HG03060 (cell line): Measurements from ENCODE around the gene LBHD2.
"Not testable (repeated sequence)": the region's sequence is repeated elsewhere in the genome, so short reads cannot be mapped to it uniquely, and the experiment has no call there.

Experiments
- ATAC-seq: cut with Tn5 transposase; IDR thresholded peaks from one replicate; pipeline ENCODE4 v1.9.1; 2021; ENCODE audit warnings: low read depth, moderate number of reproducible peaks; ENCODE audit not compliant: unreplicated experiment

LBHD2 gene

GRCh38 chr14:103116636-103117035 is 32.6 kb downstream of the LBHD2 start:
- no peak for ATAC-seq

DNA sequence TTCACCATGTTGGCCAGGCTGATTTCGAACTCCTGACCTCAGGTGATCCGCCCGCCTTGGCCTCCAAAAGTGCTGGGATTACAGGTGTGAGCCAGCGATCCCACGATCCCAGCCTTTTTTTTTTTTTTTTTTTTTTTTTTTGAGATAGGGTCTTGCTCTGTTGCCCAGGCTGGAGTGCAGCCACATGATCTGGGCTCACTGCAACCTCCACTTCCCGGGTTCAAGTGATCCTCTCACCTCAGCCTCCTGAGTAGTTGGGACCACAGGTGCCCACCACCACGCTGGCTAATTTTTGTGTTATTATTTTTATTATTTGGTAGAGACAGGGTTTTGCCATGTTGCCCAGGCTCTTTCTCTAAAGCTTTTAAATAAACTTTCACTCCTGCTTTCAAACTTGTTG is 33.5 kb downstream of the LBHD2 start:
- ATAC-seq, result not testable (repeated sequence)

DNA sequence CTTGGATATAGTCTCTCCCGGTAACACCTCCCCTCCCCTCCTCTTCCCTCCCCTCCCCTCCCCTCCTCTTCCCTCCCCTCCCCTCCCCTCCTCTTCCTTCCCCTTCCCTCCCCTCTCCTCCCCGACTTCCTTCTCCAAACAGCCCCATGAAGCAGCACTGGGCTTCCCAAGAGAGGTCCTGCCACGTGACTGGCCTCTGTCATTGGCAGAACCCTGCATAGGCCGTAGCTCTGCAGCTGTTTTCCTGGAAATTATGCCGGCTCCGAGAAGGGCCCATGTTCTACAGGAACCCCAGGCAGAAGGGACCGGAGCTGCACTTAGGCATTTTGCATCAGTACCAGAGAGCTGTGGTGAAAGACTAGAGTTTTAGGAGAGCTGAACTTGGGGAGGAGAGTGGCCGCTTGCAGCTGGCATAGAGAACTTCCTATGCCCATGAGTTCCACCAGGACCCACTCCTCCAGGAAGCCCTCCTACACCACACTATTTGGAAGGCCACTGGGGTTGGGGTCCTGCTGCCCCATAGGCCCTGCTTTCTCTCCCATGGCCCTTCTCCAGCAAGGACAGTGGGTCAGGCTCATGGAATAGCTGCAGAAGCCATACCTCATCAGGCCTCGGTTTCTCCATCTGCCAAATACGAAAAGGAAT is 34.1 kb downstream of the LBHD2 start:
- no peak for ATAC-seq

DNA sequence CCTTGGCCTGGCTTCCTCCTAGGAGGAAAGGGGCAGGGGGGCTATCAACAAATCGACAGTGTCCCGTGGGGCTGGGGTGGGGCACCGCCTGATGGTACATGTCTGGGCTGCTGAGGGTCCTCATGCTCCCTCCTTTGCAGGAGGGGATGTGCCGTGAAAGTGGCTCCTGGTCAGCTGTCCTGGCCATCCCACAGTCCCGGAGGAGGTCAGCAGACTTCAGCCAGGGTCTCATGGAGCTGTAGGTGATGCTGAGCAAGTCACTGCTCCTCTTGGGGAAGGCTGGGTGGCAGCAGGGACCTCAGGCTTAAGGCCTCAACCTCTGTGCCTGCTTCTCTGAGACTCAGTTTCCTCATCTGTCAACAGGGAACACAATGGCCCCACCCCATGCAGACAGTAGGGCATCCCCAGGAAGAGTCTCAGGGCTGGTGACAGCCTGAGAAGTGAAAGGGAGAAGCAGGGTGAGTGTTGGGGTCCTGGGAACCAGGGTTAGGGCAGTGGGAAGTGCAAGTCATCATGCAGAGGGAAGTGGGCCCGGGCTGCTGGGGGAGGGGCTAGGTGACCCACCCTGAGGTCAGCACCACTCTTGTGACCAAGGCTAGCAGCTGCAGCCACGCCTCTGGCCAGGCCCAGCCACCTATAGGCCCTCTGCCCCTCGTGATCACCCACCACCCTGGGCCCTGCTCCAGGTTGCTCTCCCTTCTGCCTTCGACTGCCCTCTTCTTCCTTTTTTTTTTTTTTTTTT is 34.8 kb downstream of the LBHD2 start:
- no peak for ATAC-seq

DNA sequence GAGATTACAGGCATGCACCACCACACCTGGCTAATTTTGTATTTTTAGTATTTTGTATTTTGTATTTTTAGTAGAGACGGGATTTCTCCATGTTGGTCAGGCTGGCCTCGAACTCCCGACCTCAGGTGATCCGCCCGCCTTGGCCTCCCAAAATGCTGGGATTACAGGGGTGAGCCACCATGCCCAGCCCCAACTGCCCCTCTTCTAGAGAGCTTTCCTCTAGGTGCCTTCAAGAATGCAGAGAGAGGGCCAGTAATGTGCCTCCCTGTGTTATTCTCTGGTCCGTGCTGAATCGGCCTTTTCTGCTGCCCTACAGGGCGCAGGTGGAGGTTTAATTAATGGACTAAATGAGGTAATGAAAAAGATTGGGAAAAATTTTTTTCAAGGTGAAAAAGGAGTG is 35.5 kb downstream of the LBHD2 start:
- ATAC-seq, result not testable (repeated sequence)

DNA sequence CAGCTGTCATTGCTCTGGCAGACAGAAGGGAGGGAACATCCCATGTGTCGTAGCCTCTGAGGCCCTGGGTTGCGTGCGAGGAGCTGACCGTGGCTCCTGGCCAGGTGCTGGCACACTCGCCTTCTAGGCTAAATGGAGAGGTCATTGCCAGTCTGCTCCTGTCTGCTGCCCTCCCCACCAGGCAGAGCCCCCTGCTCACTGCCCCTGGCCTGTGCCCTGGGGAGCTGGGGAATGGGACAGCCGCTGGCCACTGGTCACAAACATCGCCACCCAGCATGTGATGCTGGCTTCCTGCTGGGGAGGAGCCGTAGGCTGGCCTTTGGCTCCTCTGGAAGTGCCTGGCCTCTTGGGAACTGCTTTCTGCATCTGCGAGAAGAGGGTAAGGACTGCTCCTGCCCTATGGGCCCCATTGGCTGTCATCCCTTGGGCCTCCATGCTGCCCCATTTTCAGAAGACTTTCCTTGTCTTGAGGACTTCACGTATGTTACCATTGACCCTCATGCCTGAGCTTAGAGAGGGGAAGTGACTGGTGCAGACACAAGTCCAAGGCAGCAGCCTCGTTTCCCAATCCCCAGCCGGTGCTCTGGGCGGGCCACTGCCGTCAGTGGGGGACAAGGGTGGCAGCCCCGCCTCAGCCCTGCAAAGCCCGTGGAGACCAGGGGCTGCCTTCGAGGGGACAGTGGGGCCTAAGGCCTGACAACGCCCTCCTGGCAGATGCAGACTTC is 37.3 kb downstream of the LBHD2 start:
- ATAC-seq, result no peak

GRCh38 chr14:103121846-103122584 is 38.0 kb downstream of the LBHD2 start:
- no peak for ATAC-seq

GRCh38 chr14:103122585-103122946 is 38.6 kb downstream of the LBHD2 start:
- no peak for ATAC-seq

DNA sequence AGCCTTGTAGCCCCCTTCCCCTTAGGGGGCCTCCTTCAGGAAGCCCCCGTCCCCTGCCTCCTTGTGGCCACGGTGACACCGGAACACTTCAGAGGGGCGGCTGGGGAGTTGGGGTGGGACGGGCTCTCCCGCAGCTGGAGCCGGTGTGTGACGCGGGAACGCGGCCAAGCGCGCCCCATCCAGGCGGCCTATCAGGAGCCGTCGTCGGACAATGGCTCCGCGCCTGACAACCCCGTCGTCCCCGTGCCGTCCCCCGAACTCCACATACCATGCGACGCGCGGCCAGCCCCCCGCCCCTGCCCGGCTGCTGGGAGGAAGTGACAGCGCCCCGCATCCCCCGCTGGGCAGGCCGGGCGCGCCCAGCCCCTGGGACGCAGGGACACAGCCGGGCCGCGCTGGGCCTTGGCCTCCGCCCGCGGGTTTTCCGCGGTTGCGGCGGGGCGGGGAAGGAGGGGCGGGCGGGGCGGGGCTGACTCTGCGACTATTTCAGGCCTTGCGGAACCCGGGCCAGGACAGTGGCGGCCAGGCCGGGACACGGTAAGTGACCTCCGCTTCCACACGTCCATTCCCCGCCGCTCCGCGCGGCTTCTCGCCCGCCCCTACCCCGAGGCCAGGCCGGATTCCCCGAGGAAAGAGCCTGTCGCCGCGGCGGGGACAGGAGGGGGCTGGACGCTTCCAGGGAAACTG is 39.1 kb downstream of the LBHD2 start, which contains the start of gene TNFAIP2:
TNFAIP2 (plus strand) TSS at position 515 of the 687 bp plus-strand sequence. CDS start 2,997 bp downstream, outside the sequence.
- ATAC-seq, result no peak

GRCh38 chr14:103123634-103124500 is 39.9 kb downstream of the LBHD2 start:
- ATAC-seq, result no peak

GRCh38 chr14:103124501-103125001 is 40.5 kb downstream of the LBHD2 start:
- no peak for ATAC-seq

GRCh38 chr14:103125098-103126070 is 41.4 kb downstream of the LBHD2 start:
- ATAC-seq, result no peak

DNA sequence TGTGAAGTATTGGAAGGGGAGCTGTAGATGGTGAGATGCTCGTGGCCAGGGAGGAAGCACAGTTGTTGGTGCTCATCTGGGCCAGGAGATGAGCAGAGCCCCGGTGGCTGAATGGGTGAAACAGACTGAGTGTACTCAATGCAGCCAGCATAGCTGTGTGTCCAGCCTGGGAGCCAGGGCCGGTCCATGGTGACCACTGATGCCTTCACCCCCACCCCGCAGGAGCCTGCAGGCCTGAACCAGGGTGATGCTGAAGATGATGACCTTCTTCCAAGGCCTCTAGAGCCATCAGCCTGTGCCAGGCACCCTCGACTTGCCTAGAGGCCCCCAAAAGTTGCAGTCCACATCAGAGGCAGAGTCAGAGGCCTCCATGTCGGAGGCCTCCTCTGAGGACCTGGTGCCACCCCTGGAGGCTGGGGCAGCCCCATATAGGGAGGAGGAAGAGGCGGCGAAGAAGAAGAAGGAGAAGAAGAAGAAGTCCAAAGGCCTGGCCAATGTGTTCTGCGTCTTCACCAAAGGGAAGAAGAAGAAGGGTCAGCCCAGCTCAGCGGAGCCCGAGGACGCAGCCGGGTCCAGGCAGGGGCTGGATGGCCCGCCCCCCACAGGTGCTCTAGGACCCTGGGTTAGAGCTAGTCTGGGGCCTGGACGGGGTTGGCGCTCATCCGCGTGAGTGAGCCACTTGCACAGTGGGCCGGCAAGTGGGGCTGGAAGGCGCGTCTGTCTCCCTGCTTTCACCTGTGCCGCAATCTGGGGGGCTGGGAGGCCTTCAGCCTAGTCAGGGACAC is 42.3 kb downstream of the LBHD2 start:
- no peak for ATAC-seq

- no peak for ATAC-seq
Observed at GRCh38 chr14:103126873-103127304, 42.9 kb downstream of the LBHD2 start.

DNA sequence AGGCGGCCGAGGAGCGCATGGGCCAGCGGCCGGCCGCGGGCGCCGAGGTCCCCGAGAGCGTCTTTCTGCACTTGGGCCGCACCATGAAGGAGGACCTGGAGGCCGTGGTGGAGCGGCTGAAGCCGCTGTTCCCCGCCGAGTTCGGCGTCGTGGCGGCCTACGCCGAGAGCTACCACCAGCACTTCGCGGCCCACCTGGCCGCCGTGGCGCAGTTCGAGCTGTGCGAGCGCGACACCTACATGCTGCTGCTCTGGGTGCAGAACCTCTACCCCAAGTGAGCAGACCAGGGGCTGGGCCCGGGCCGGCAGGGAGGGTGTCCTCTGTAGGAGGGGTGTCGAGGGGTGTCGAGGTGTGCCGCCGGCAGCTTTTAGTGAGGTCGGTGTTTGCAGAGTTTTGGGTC is 43.3 kb downstream of the LBHD2 start:
- no peak for ATAC-seq

- no peak for ATAC-seq
Observed at GRCh38 chr14:103127861-103128598, 44.0 kb downstream of the LBHD2 start.
